H9 (cell line): Measurements from ENCODE around the gene PRAF2. TPM values are rescaled to one million over a fixed set of nuclear protein-coding genes. Genes with fewer than 3 reads are reported as not detected.

Experiments
- DNase-seq: peaks from one replicate; pipeline ENCODE4 v3.0.0-alpha.2; 2017
- H2AFZ ChIP-seq: one replicate; pipeline ENCODE4 v1.6.1; 2013; ENCODE audit warnings: mild to moderate bottlenecking, low read length, control low read depth, moderate library complexity
- H2AK5ac ChIP-seq: 2 replicates; pipeline ENCODE4 v1.6.1; 2013; ENCODE audit warnings: low read length, control low read depth, mixed read lengths; ENCODE audit not compliant: insufficient read length
- H2BK120ac ChIP-seq: one replicate; pipeline ENCODE4 v1.6.1; 2013; ENCODE audit warnings: low read depth, mild to moderate bottlenecking, low read length, control low read depth, inconsistent platforms; ENCODE audit not compliant: poor library complexity, severe bottlenecking
- H2BK12ac ChIP-seq: 2 replicates; pipeline ENCODE4 v1.6.1; 2013; ENCODE audit warnings: low read length, control low read depth, mixed read lengths, low read depth; ENCODE audit not compliant: insufficient read length
- H2BK15ac ChIP-seq: 2 replicates; pipeline ENCODE4 v1.6.1; 2013; ENCODE audit warnings: low read depth, low read length, control low read depth
- H2BK20ac ChIP-seq: one replicate; pipeline ENCODE4 v1.6.1; 2013; ENCODE audit warnings: low read depth, mild to moderate bottlenecking, low read length, control low read depth, inconsistent platforms; ENCODE audit not compliant: poor library complexity, severe bottlenecking
- H2BK5ac ChIP-seq: 2 replicates; pipeline ENCODE4 v1.6.1; 2013; ENCODE audit warnings: low read length, control low read depth, mixed read lengths; ENCODE audit not compliant: insufficient read length
- H3K14ac ChIP-seq: 2 replicates; pipeline ENCODE4 v1.6.1; 2013; ENCODE audit warnings: low read length, control low read depth; ENCODE audit not compliant: insufficient read depth
- H3K18ac ChIP-seq: 2 replicates; pipeline ENCODE4 v1.6.1; 2013; ENCODE audit warnings: low read depth, mild to moderate bottlenecking, mixed read lengths, low read length, control low read depth; ENCODE audit not compliant: insufficient read length
- H3K23ac ChIP-seq: 2 replicates; pipeline ENCODE4 v1.6.1; 2013; ENCODE audit warnings: low read length, control low read depth, mixed read lengths, low read depth; ENCODE audit not compliant: insufficient read length
- H3K23me2 ChIP-seq: 2 replicates; pipeline ENCODE4 v1.6.1; 2013; ENCODE audit warnings: low read depth, mild to moderate bottlenecking, mixed read lengths, low read length, control low read depth; ENCODE audit not compliant: insufficient read length, poor library complexity, severe bottlenecking
- H3K27ac ChIP-seq: 2 replicates; pipeline ENCODE4 v1.5.1; 2013; ENCODE audit warnings: low read length, control low read depth, mixed read lengths, low read depth; ENCODE audit not compliant: insufficient read length
- H3K27me3 ChIP-seq: 2 replicates; pipeline ENCODE4 v1.6.1; 2013; ENCODE audit warnings: low read length, control low read depth, inconsistent platforms; ENCODE audit not compliant: insufficient read depth
- H3K4ac ChIP-seq: 2 replicates; pipeline ENCODE4 v1.6.1; 2013; ENCODE audit warnings: low read depth, mild to moderate bottlenecking, control low read depth, inconsistent platforms, low read length, moderate library complexity
- H3K4me1 ChIP-seq: 2 replicates; pipeline ENCODE4 v1.6.1; 2013; ENCODE audit warnings: low read length, control low read depth, inconsistent platforms; ENCODE audit not compliant: insufficient read depth
- H3K4me2 ChIP-seq: 2 replicates; pipeline ENCODE4 v1.6.1; 2013; ENCODE audit warnings: low read length, control low read depth, mixed read lengths; ENCODE audit not compliant: insufficient read length, insufficient read depth
- H3K56ac ChIP-seq: 2 replicates; pipeline ENCODE4 v1.6.1; 2013; ENCODE audit warnings: low read depth, mild to moderate bottlenecking, mixed read lengths, low read length, control low read depth; ENCODE audit not compliant: insufficient read length
- H3K79me1 ChIP-seq: 2 replicates; pipeline ENCODE4 v1.6.1; 2013; ENCODE audit warnings: low read depth, mild to moderate bottlenecking, moderate library complexity, low read length, control low read depth, inconsistent platforms; ENCODE audit not compliant: insufficient read depth, poor library complexity, severe bottlenecking
- H3K79me2 ChIP-seq: 2 replicates; pipeline ENCODE4 v1.6.1; 2013; ENCODE audit warnings: low read length, control low read depth, inconsistent platforms; ENCODE audit not compliant: insufficient read depth
- H3K9ac ChIP-seq: 2 replicates; pipeline ENCODE4 v1.6.1; 2013; ENCODE audit warnings: low read length, control low read depth, mixed read lengths; ENCODE audit not compliant: insufficient read length; ENCODE audit errors: extremely low read depth
- H3K9me3 ChIP-seq: one replicate; pipeline ENCODE4 v1.6.1; 2013; ENCODE audit warnings: low read depth, low read length, inconsistent platforms; ENCODE audit not compliant: control insufficient read depth
- H3T11ph ChIP-seq: one replicate; pipeline ENCODE4 v1.6.1; 2013; ENCODE audit warnings: mild to moderate bottlenecking, low read length, control low read depth, inconsistent platforms
- H4K20me1 ChIP-seq: one replicate; pipeline ENCODE4 v1.6.1; 2013; ENCODE audit not compliant: control insufficient read depth, insufficient read length, insufficient read depth
- H4K5ac ChIP-seq: 2 replicates; pipeline ENCODE4 v1.6.1; 2013; ENCODE audit warnings: low read depth, mild to moderate bottlenecking, mixed read lengths, low read length, control low read depth; ENCODE audit not compliant: insufficient read length
- H4K8ac ChIP-seq: replicated peaks from 2 replicates; pipeline ENCODE4 v1.6.1; 2013; ENCODE audit warnings: low read length, control low read depth, mixed read lengths, low read depth; ENCODE audit not compliant: insufficient read length
- H4K91ac ChIP-seq: 2 replicates; pipeline ENCODE4 v1.6.1; 2013; ENCODE audit warnings: low read depth, mild to moderate bottlenecking, moderate library complexity, mixed read lengths, low read length, control low read depth; ENCODE audit not compliant: insufficient read length
- H3K27ac Mint-ChIP-seq, 3 experiments: 2 replicates in 2 of 3; 3 replicates in 1 of 3; pipeline ENCODE4 v1.8.0; 2020 to 2021; ENCODE audit warnings: mixed read lengths in 3 of 3, mild to moderate bottlenecking in 1 of 3, moderate library complexity in 1 of 3
- H3K27me3 Mint-ChIP-seq: 2 replicates; pipeline ENCODE4 v1.8.0; 2021; ENCODE audit warnings: low read depth, mild to moderate bottlenecking, moderate library complexity, mixed read lengths
- H3K36me3 Mint-ChIP-seq, 3 experiments: 2 replicates in 2 of 3; 3 replicates in 1 of 3; pipeline ENCODE4 v1.8.0; 2020 to 2021; ENCODE audit warnings: low read depth in 3 of 3, mixed read lengths in 3 of 3; ENCODE audit not compliant: insufficient read depth in 1 of 3
- H3K4me1 Mint-ChIP-seq, 2 experiments: 2 replicates each; pipeline ENCODE4 v1.8.0; 2020; ENCODE audit warnings: mixed read lengths in 2 of 2
- H3K4me3 Mint-ChIP-seq, 2 experiments: 2 replicates in 1 of 2; 3 replicates in 1 of 2; pipeline ENCODE4 v1.8.0; 2020 to 2021; ENCODE audit warnings: mild to moderate bottlenecking in 2 of 2, mixed read lengths in 2 of 2, moderate library complexity in 1 of 2
- H3K9me3 Mint-ChIP-seq, 2 experiments: 2 replicates in 1 of 2; 3 replicates in 1 of 2; pipeline ENCODE4 v1.8.0; 2020; ENCODE audit warnings: mild to moderate bottlenecking in 2 of 2, mixed read lengths in 2 of 2, moderate library complexity in 1 of 2
- CTCF ChIP-seq: fragments of 200-600 bp; sonication (generic); conservative IDR thresholded peaks from 3 replicates; pipeline ENCODE4 v1.8.0; 2021; ENCODE audit warnings: antibody characterized with exemption, mild to moderate bottlenecking
- WGBS: extraction: QIAGEN DNeasy Blood & Tissue Kit; methylation state at CpG from one replicate; pipeline ENCODE4 v1.1.7; 2013; ENCODE audit warnings: missing lambda C conversion rate, low lambda C conversion rate, mixed read lengths; ENCODE audit not compliant: insufficient read length; ENCODE audit errors: extremely low coverage; 5-methylcytosine and 5-hydroxymethylcytosine counted together
- total RNA-seq: library from RNA; stranded (reverse); gene quantifications from 2 replicates; pipeline ENCODE4 v1.2.1, GENCODE V29; 2021

The PRAF2 gene
- total RNA-seq, 1 experiment from 2014 or later = 13.4 TPM

- no peak for DNase-seq
- H3K4me1 ChIP-seq = no peaks in the 10 kb centered on the region
- no peaks in the 10 kb centered on the region for H4K20me1 ChIP-seq
- H3K23ac ChIP-seq = no peak overlapping the region
- no CpG with 5 or more reads among the region's 1 CpG for WGBS
- H2BK12ac ChIP-seq = no peak overlapping the region
- peaks cover 10% of the 10 kb centered on the region for H3K9me3 ChIP-seq
- no peak overlapping the region for H2BK120ac ChIP-seq
- no peak overlapping the region for H3T11ph ChIP-seq
- no peak overlapping the region for H3K4ac ChIP-seq
- H3K27me3 Mint-ChIP-seq = no peaks in the 10 kb centered on the region; the same call in 1 of the 2 replicates
- H3K79me1 ChIP-seq = peaks cover 9% of the 10 kb centered on the region
- no peak overlapping the region for H2BK15ac ChIP-seq
- H4K5ac ChIP-seq = no peak overlapping the region
- no peaks in the 10 kb centered on the region for H3K79me2 ChIP-seq
- TF ChIP-seq CTCF = no peak
- no peak overlapping the region for H3K56ac ChIP-seq
- H2AFZ ChIP-seq = no peak overlapping the region
- H2BK20ac ChIP-seq = no peak overlapping the region
- no peak overlapping the region for H4K91ac ChIP-seq
- no peak overlapping the region for H4K8ac ChIP-seq
- H3K14ac ChIP-seq = no peak overlapping the region
- no peaks in the 10 kb centered on the region for H3K27me3 ChIP-seq
- no peak overlapping the region for H3K27ac ChIP-seq
- no peak overlapping the region for H2BK5ac ChIP-seq
- H3K9me3 Mint-ChIP-seq = peaks cover 78 to 87% of the 10 kb centered on the region in 2 experiments
- H2AK5ac ChIP-seq = no peak overlapping the region
- H3K9ac ChIP-seq = no peak overlapping the region
- H3K4me3 Mint-ChIP-seq = no peak overlapping the region
- no peak overlapping the region for H3K4me2 ChIP-seq
- H3K4me1 Mint-ChIP-seq = peaks cover 4 to 7% of the 10 kb centered on the region in 2 experiments
- peaks cover 33 to 56% (median 52%) of the 10 kb centered on the region in 3 experiments for H3K36me3 Mint-ChIP-seq
- peaks cover 4% of the 10 kb centered on the region for H3K23me2 ChIP-seq
- H3K27ac Mint-ChIP-seq = no peak overlapping the region
- no peak overlapping the region for H3K18ac ChIP-seq
These were observed 46.3 kb upstream of the PRAF2 start for GRCh38 chrX:49120091-49120490.
